Adrenal gland (tissue), 12 donors: ENCODE data around the gene SCAMP1. TPM values are rescaled to one million over a fixed set of nuclear protein-coding genes. Genes with fewer than 3 reads are reported as not detected.

Experiments
- DNase-seq, 7 donors: peaks; one replicate each; pipeline ENCODE4 v3.0.0-alpha.2; 2019 to 2020
- H3K27ac ChIP-seq, 5 donors: fragments of 200-600 bp; sonication (generic) in 4 of 5; 1 replicate in 3 of 5; 2 replicates in 2 of 5; pipeline versions ENCODE4 v1.5.1 to v1.8.0; 2016 to 2020; ENCODE audit warnings: mild to moderate bottlenecking in 1 of 5
- H3K27me3 ChIP-seq: fragments of 200-600 bp; 2 replicates; pipeline ENCODE4 v1.8.0; 2021
- H3K36me3 ChIP-seq, 2 donors: fragments of 200-600 bp; replicated peaks in 1 of 2; 1 replicate in 1 of 2; 2 replicates in 1 of 2; pipeline versions ENCODE4 v1.5.1 to v1.8.0; 2018 to 2022
- H3K4me1 ChIP-seq, 2 donors: fragments of 200-600 bp; replicated peaks in 1 of 2; 1 replicate in 1 of 2; 2 replicates in 1 of 2; pipeline versions ENCODE4 v1.5.1 to v1.8.0; 2018 to 2021
- H3K4me3 ChIP-seq, 4 donors: fragments of 200-600 bp; sonication (generic) in 3 of 4; one replicate each; pipeline ENCODE4 v1.5.1; 2016 to 2018
- H3K9me3 ChIP-seq, 3 donors: fragments of 200-600 bp; sonication (generic) in 1 of 3; replicated peaks in 1 of 3; 1 replicate in 2 of 3; 2 replicates in 1 of 3; pipeline versions ENCODE4 v1.5.1 to v1.8.0; 2016 to 2021
- POLR2A ChIP-seq, 2 donors: fragments of 450-650 bp; IDR thresholded peaks; one replicate each; pipeline ENCODE4 v1.6.1; 2017; ENCODE audit warnings: antibody characterized with exemption in 2 of 2, mild to moderate bottlenecking in 2 of 2, moderate library complexity in 1 of 2
- WGBS, 4 donors: extraction: QIAGEN DNeasy Blood & Tissue Kit in 2 of 4; methylation state at CpG; one replicate each; pipeline versions ENCODE4 v1.1.5 to v1.1.7; 2013 to 2017; 5-methylcytosine and 5-hydroxymethylcytosine counted together
- intact Hi-C, 2 donors: fragments of 100-400 bp; cut with DNase I; formaldehyde crosslinking; loops; one replicate each; pipeline versions ENCODE4 v1.14.1 to v1.15.0; 2022 to 2023
- polyA plus RNA-seq, 3 donors: library from polyadenylated mRNA; stranded (reverse); fragments of 200-250 nt in 2 of 3; fragments of 350-450 nt in 1 of 3; fragmentation: Illumina TruSeq in 1 of 3; extraction: RNeasy Lipid Tissue Mini Kit (QIAGEN cat#74804) in 1 of 3; gene quantifications; one replicate each; pipeline ENCODE4 v1.2.3, GENCODE V29; 2013 to 2014
- total RNA-seq, 9 donors: library from RNA; depleted of rRNA in 4 of 9; stranded (reverse); fragments of >200 nt in 4 of 9; fragments of 120-200 nt in 1 of 9; fragmentation: NEBNext Ultra II Directional in 1 of 9; extraction: Animal tissue kit (Norgen Biotek cat#: 25700) in 1 of 9; gene quantifications; one replicate each; pipeline versions ENCODE4 v1.1.0 to v1.2.4, GENCODE V29; 2013 to 2023
- TF ChIP-seq, protein P1 (sequence below), 6 experiments: fragments of 450-650 bp in 4 of 6; fragments of 200-600 bp in 2 of 6; sonication (generic) in 1 of 6; IDR thresholded peaks; 1 replicate in 5 of 6; 2 replicates in 1 of 6; pipeline versions ENCODE4 v1.5.1 to v1.8.0; 2016 to 2021; ENCODE audit warnings: antibody characterized with exemption in 6 of 6, mild to moderate bottlenecking in 2 of 6, moderate library complexity in 1 of 6
- donor health status: healthy with polysubstance abuse.
- donor health status: Bipolar disorder and iron deficiency.
- donor health status: DM: yes; HTN: yes; CAD: no.
- donor health status: DM: no; HTN: no; CAD: no.
- donor health status: DM: no; HTN: no; CAD: no.
- donor health status: DM: yes; HTN: yes; CAD: no.

SCAMP1 gene
- total and polyA plus RNA-seq, 12 donors, result 5.6 to 40.2 (median 25.9) TPM

DNA sequence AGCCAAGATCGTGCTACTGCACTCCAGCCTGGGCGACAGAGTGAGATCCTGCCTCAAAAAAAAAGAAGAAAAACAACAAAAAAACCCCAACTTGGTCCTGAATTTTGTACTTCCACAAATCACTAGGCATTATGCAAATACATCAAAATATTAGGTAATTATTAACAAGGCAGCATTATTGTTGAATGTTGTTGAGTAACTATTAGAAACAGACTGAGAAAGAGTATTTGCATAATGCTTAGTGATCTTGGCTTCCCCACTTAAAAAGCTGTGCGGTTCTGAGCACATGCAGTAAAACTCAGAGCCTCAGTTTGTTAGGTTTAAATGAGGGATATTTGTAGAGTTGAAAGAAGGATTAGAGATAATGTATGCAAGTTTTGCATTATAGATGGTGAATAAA, 64.2 kb downstream of the SCAMP1 start:
- peaks cover 0 to 4% of the 10 kb centered on the region in 2 donors for H3K36me3 ChIP-seq
- intact Hi-C loops, result no loop called here
- TF ChIP-seq, protein P1, sequence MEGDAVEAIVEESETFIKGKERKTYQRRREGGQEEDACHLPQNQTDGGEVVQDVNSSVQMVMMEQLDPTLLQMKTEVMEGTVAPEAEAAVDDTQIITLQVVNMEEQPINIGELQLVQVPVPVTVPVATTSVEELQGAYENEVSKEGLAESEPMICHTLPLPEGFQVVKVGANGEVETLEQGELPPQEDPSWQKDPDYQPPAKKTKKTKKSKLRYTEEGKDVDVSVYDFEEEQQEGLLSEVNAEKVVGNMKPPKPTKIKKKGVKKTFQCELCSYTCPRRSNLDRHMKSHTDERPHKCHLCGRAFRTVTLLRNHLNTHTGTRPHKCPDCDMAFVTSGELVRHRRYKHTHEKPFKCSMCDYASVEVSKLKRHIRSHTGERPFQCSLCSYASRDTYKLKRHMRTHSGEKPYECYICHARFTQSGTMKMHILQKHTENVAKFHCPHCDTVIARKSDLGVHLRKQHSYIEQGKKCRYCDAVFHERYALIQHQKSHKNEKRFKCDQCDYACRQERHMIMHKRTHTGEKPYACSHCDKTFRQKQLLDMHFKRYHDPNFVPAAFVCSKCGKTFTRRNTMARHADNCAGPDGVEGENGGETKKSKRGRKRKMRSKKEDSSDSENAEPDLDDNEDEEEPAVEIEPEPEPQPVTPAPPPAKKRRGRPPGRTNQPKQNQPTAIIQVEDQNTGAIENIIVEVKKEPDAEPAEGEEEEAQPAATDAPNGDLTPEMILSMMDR (IDR thresholded peaks at IDR 0.05), result no peak
- TF ChIP-seq POLR2A (IDR thresholded peaks at IDR 0.05), result no peak
- H3K9me3 ChIP-seq, result no peaks in the 10 kb centered on the region
- 94 to 100% (median 97%) methylated on average over 3 of the region's 3 CpGs for WGBS, 4 donors
- H3K27me3 ChIP-seq, result no peaks in the 10 kb centered on the region
- no peaks in the 10 kb centered on the region for H3K4me1 ChIP-seq
- no peak overlapping the region for H3K4me3 ChIP-seq
- H3K27ac ChIP-seq, result no peak overlapping the region
- DNase-seq, result no peak

DNA sequence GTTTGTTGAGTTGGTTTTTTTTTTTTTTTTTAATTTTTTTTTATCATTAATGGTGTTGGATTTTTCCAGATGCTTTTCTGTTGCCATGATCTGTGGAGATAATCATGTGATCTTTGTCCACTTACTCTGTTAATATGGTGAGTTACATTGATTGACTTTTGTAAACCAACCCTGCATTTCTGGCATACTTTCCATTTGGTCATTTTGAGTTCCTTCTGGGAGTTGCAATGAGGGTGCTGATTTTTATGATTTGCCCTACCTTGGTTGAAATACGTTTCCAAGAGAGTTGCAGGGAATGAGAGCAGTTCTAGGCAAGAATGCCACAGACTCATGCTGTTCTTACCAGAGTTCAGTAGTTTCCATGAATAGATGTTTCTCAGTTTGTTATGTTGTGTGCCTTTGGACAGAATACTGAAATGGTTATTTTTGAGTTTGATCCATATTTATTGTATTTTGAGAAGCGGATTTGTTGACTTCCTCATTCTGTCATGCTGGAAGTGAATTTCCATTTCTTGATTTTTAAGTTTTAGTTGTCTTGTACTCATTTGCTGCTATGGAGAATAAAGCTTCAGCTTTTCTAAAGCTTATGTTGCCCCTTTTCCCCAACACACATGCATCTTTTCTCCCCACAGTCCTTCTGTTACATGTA, 69.0 kb downstream of the SCAMP1 start:
- no peaks in the 10 kb centered on the region for H3K9me3 ChIP-seq
- no peak overlapping the region for H3K4me3 ChIP-seq
- intact Hi-C loops, result no loop called here
- no peak overlapping the region for H3K27ac ChIP-seq
- no peaks in the 10 kb centered on the region for H3K27me3 ChIP-seq
- no peak for DNase-seq
- H3K4me1 ChIP-seq, result no peaks in the 10 kb centered on the region
- TF ChIP-seq POLR2A (IDR thresholded peaks at IDR 0.05), result no peak
- TF ChIP-seq, protein P1 (IDR thresholded peaks at IDR 0.05), result no peak
- H3K36me3 ChIP-seq, result no peaks in the 10 kb centered on the region
- WGBS, 4 donors, result 92 to 95% (median 94%) methylated on average over 2 of the region's 2 CpGs

DNA sequence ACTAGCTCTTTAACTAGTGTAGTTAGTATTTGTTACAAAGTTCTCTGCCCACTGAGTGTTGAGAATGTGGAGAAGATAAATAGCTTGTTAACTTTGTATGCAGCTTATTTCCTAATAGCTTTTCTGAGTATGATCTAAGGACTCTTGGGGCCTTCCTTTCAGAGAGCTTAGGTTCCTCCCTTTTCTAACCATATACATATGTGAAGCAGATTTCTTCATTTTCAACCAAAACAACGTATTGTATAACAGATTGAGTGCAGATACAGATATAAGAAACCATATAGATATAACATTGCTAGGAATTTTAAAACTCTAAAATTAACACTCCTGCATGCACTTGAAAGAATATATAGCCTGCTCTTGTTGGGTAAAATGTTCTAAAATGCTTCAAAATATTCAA, 70.4 kb downstream of the SCAMP1 start:
- Histone ChIP-seq H3K27me3 (no peaks in the 10 kb centered on the region), H3K36me3 (no peaks in the 10 kb centered on the region), H3K9me3 (no peaks in the 10 kb centered on the region), H3K27ac (no peak overlapping the region), H3K4me1 (no peaks in the 10 kb centered on the region), H3K4me3 (no peak overlapping the region)
- intact Hi-C loops, result no loop called here
- 94 to 100% (median 97%) methylated on average over 1 of the region's 1 CpG for WGBS, 4 donors
- TF ChIP-seq, protein P1 (IDR thresholded peaks at IDR 0.05), result no peak
- TF ChIP-seq POLR2A (IDR thresholded peaks at IDR 0.05), result no peak
- DNase-seq, result no peak

DNA sequence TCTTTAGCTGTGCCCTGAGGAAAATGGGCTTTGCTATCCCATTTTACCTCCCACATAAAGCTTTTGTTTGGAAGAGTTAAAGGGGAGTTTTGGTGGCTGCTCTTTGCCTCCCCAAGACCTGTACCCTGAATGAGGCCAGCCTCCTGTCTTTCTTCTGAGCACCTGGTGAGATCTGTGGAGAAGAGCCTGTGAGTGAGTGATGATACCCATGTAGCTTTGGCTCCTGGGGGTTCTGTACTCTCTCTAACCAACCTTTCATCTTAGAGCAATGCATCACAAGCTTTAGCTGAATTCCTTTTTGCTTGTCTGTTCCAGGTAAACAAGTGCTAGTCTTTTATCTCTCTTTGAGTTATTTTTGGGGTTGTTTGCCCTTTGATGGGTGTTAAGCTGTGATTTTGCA, 73.6 kb downstream of the SCAMP1 start:
- Histone ChIP-seq H3K27ac (no peak overlapping the region), H3K9me3 (no peaks in the 10 kb centered on the region), H3K36me3 (no peaks in the 10 kb centered on the region), H3K4me3 (no peak overlapping the region), H3K27me3 (no peaks in the 10 kb centered on the region), H3K4me1 (no peaks in the 10 kb centered on the region)
- DNase-seq, result no peak
- intact Hi-C loops, result no loop called here
- no peak for TF ChIP-seq POLR2A (IDR thresholded peaks at IDR 0.05)
- TF ChIP-seq, protein P1 (IDR thresholded peaks at IDR 0.05), result no peak
